ENCODE data around the gene EIF3A.

The EIF3A gene

GRCh38 chr10:119003572-119004289 is 76.9 kb downstream of the EIF3A start:
- Histone ChIP-seq H3K4me3 (ENCODE audit: low read depth, low read length) (no peak overlapping the region), H3K27ac (ENCODE audit: extremely low read depth, low read depth, low read length) (no peak overlapping the region), H3K9me3 (ENCODE audit: control insufficient read depth, insufficient read depth, low read depth, low read length) (no peaks in the 10 kb centered on the region), H3K36me3 (ENCODE audit: control insufficient read depth in 2 of 2, insufficient read depth in 1 of 2, low read length in 2 of 2) (no peaks in the 10 kb centered on the region), H3K4me1 (ENCODE audit: control insufficient read depth, insufficient read depth, low read length) (peaks cover 10% of the 10 kb centered on the region; the same call in 1 of the 2 replicates)
- TF ChIP-seq ZIC2 (tag by site-specific recombination; IDR thresholded peaks at IDR 0.05) (peak; percentile 52; the same call in 1 of the 2 replicates), ZNF114 (tag by site-specific recombination; IDR thresholded peaks at IDR 0.05) (no peak), SP3 (tag by site-specific recombination; IDR thresholded peaks at IDR 0.05) (no peak), ZNF777 (tag by site-specific recombination; IDR thresholded peaks at IDR 0.05; ENCODE audit: borderline replicate concordance) (no peak), ZNF112 (tag by site-specific recombination; IDR thresholded peaks at IDR 0.05) (no peak), KLF1 (tag by site-specific recombination; IDR thresholded peaks at IDR 0.05) (peak; percentile 76), ZNF600 (tag by site-specific recombination; IDR thresholded peaks at IDR 0.05) (no peak), ZBTB8A (tag by site-specific recombination; IDR thresholded peaks at IDR 0.05) (no peak), ZNF549 (tag by site-specific recombination; IDR thresholded peaks at IDR 0.05) (no peak), ZNF335 (tag by site-specific recombination; conservative IDR thresholded peaks at IDR 0.05) (no peak), ZNF19 (tag by site-specific recombination; IDR thresholded peaks at IDR 0.05; ENCODE audit: low read depth) (no peak), KLF9 (tag by site-specific recombination; IDR thresholded peaks at IDR 0.05; ENCODE audit: low read depth) (0 out of 2 replicates have a peak, but pooled peaks have one; percentile 25), ZSCAN23 (tag by site-specific recombination; IDR thresholded peaks at IDR 0.05) (no peak), EGR2 (tag by site-specific recombination; IDR thresholded peaks at IDR 0.05; ENCODE audit: low read depth) (no peak)
- TF ChIP-seq, protein P1, sequence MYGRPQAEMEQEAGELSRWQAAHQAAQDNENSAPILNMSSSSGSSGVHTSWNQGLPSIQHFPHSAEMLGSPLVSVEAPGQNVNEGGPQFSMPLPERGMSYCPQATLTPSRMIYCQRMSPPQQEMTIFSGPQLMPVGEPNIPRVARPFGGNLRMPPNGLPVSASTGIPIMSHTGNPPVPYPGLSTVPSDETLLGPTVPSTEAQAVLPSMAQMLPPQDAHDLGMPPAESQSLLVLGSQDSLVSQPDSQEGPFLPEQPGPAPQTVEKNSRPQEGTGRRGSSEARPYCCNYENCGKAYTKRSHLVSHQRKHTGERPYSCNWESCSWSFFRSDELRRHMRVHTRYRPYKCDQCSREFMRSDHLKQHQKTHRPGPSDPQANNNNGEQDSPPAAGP (tag by site-specific recombination; IDR thresholded peaks at IDR 0.05): no peak
- TF ChIP-seq, protein P2, sequence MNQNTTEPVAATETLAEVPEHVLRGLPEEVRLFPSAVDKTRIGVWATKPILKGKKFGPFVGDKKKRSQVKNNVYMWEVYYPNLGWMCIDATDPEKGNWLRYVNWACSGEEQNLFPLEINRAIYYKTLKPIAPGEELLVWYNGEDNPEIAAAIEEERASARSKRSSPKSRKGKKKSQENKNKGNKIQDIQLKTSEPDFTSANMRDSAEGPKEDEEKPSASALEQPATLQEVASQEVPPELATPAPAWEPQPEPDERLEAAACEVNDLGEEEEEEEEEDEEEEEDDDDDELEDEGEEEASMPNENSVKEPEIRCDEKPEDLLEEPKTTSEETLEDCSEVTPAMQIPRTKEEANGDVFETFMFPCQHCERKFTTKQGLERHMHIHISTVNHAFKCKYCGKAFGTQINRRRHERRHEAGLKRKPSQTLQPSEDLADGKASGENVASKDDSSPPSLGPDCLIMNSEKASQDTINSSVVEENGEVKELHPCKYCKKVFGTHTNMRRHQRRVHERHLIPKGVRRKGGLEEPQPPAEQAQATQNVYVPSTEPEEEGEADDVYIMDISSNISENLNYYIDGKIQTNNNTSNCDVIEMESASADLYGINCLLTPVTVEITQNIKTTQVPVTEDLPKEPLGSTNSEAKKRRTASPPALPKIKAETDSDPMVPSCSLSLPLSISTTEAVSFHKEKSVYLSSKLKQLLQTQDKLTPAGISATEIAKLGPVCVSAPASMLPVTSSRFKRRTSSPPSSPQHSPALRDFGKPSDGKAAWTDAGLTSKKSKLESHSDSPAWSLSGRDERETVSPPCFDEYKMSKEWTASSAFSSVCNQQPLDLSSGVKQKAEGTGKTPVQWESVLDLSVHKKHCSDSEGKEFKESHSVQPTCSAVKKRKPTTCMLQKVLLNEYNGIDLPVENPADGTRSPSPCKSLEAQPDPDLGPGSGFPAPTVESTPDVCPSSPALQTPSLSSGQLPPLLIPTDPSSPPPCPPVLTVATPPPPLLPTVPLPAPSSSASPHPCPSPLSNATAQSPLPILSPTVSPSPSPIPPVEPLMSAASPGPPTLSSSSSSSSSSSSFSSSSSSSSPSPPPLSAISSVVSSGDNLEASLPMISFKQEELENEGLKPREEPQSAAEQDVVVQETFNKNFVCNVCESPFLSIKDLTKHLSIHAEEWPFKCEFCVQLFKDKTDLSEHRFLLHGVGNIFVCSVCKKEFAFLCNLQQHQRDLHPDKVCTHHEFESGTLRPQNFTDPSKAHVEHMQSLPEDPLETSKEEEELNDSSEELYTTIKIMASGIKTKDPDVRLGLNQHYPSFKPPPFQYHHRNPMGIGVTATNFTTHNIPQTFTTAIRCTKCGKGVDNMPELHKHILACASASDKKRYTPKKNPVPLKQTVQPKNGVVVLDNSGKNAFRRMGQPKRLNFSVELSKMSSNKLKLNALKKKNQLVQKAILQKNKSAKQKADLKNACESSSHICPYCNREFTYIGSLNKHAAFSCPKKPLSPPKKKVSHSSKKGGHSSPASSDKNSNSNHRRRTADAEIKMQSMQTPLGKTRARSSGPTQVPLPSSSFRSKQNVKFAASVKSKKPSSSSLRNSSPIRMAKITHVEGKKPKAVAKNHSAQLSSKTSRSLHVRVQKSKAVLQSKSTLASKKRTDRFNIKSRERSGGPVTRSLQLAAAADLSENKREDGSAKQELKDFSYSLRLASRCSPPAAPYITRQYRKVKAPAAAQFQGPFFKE (tag by site-specific recombination; IDR thresholded peaks at IDR 0.05; ENCODE audit: borderline replicate concordance): no peak
- ChIA-PET CTCF (no interaction called here), POLR2A (no interaction called here)

DNA sequence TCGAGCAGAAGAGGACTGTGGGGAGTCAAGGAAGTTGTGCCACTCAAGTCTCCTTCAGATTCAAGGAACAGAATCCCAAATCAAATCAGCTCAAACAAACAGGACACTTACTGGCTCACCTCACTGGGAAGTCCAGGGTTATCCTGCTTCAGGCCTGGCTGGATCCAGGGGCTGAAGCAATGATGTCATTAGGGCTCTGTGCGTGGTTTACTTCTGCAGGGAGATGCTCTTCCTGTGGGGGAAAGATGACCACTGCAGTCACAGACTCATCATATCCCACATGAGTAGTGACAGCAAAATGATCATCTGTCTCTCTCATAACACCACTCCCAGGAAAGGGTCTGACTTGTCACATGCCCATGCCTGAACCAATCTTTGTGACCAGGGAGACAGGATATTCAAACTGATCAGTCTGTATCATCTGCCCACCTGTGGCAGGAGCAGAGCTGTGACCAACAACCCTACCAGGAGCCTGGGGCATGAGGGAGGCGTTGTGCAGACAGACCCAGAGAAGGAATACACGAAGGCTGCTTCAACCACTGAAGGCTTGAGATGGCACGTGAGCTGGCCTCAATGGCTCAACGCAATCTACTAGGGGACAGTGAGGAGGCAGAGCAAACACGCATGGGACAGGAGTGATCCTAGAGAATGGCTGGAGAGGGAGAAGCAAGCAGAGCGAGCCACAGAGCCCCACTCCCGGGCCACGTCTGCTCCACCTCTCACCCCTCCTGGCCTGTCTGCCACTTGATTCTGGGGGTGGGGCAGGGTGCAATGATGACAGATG is 78.7 kb downstream of the EIF3A start:
- no peaks in the 10 kb centered on the region for H3K36me3 ChIP-seq (ENCODE audit: control insufficient read depth in 2 of 2, insufficient read depth in 1 of 2, low read length in 2 of 2)
- ChIA-PET CTCF (no interaction called here), POLR2A (no interaction called here)
- H3K27ac ChIP-seq (ENCODE audit: extremely low read depth, low read depth, low read length): no peak overlapping the region
- no peaks in the 10 kb centered on the region for H3K9me3 ChIP-seq (ENCODE audit: control insufficient read depth, insufficient read depth, low read depth, low read length)
- no peak overlapping the region for H3K4me3 ChIP-seq (ENCODE audit: low read depth, low read length)
- peaks cover 6% of the 10 kb centered on the region; the same call in 1 of the 2 replicates for H3K4me1 ChIP-seq (ENCODE audit: control insufficient read depth, insufficient read depth, low read length)
- TF ChIP-seq REPIN1 (tag by site-specific recombination; IDR thresholded peaks at IDR 0.05; ENCODE audit: low read depth): no peak
- TF ChIP-seq TSHZ1 (tag by site-specific recombination; IDR thresholded peaks at IDR 0.05; ENCODE audit: borderline replicate concordance): no peak
- TF ChIP-seq WT1 (tag by site-specific recombination; IDR thresholded peaks at IDR 0.05): no peak

Measured in HEK293 (cell line).